ENCODE data around the gene GLDC. TPM values are rescaled to one million over a fixed set of nuclear protein-coding genes. Genes with fewer than 3 reads are reported as not detected.

Gene GLDC
- total RNA-seq, 4 donors from 2014 or later, result 1.1 to 21.6 (median 10.2) TPM

DNA sequence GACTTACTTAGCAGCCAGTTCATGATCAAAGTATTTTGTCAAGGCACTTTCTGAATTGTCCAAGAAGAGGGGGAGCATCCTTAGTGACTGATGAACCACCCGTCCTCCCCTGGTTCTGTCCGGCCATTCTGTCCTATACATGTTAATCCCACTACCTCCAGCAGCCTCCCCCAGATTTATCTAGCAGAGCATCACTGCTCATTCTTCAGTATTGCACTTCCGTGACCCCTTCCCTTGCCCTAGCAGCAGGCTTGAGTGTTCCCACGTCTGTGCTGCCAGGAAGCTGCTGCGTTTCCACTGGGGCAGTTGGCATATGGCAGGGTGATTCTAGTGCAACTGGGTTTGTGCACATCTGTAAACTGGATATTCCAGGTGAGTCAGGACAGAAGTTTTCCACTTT lies 4.5 kb downstream of the GLDC start:
- intact Hi-C loops (cut with DNase I), result no loop called here
- H3K27ac ChIP-seq, result no peak overlapping the region
- no peak overlapping the region for H3K4me3 ChIP-seq
- no peaks in the 10 kb centered on the region for H3K9me3 ChIP-seq
- WGBS, 2 donors, result 74 to 86% methylated on average over 5 of the region's 5 CpGs
- peaks cover 14 to 32% (median 17%) of the 10 kb centered on the region in 3 donors for H3K4me1 ChIP-seq
- H3K36me3 ChIP-seq, result no peaks in the 10 kb centered on the region
- peaks cover 0 to 70% (median 0%) of the 10 kb centered on the region in 4 donors for H3K27me3 ChIP-seq
- TF ChIP-seq, protein P1, sequence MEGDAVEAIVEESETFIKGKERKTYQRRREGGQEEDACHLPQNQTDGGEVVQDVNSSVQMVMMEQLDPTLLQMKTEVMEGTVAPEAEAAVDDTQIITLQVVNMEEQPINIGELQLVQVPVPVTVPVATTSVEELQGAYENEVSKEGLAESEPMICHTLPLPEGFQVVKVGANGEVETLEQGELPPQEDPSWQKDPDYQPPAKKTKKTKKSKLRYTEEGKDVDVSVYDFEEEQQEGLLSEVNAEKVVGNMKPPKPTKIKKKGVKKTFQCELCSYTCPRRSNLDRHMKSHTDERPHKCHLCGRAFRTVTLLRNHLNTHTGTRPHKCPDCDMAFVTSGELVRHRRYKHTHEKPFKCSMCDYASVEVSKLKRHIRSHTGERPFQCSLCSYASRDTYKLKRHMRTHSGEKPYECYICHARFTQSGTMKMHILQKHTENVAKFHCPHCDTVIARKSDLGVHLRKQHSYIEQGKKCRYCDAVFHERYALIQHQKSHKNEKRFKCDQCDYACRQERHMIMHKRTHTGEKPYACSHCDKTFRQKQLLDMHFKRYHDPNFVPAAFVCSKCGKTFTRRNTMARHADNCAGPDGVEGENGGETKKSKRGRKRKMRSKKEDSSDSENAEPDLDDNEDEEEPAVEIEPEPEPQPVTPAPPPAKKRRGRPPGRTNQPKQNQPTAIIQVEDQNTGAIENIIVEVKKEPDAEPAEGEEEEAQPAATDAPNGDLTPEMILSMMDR (IDR thresholded peaks at IDR 0.05), result no peak
- no peak for DNase-seq

DNA sequence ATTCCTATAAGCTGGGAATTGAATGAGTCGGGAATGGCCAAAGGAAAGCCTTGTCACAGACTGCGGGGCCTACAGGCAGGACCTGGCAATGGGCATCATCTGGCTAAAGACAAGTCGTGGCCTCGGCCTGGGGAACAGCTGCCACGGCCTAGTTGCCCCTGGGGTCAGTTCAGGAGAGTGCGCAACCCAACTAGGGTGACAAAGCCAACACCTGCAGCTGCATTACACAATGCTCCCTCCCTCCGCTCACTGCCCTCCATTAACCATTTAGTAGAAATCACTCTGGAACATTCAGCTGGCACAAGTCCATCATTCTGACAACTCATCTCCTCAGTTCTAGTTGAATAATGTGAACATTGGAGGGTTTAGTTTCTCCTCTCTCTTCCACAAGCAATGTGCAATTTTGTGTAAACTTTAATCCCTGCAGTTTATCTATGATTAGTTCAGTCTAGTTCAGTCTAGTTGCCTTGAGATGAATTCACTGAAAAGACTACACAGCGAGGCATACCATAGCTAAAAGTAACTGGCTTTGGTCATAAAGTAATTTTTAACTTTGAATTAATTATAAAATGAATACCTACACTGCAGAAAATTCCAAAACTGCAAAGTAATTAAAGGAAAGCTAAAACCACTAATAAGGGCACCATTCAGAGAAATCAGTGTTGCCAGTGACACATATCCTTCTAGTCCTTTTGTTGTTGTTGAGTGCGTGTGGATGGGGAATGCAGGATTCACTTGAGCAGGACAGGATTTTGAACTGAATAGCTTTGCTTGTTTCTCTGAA lies 5.1 kb downstream of the GLDC start:
- no peaks in the 10 kb centered on the region for H3K9me3 ChIP-seq
- peaks cover 0 to 67% (median 0%) of the 10 kb centered on the region in 4 donors for H3K27me3 ChIP-seq
- DNase-seq, result no peak
- no peak for TF ChIP-seq POLR2A (IDR thresholded peaks at IDR 0.05)
- TF ChIP-seq, protein P1 (IDR thresholded peaks at IDR 0.05), result no peak
- H3K4me1 ChIP-seq, result peaks cover 9 to 26% (median 12%) of the 10 kb centered on the region in 3 donors
- no peak overlapping the region for H3K27ac ChIP-seq
- H3K36me3 ChIP-seq, result no peaks in the 10 kb centered on the region
- intact Hi-C loops (cut with DNase I), result no loop called here
- 42 to 63% methylated on average over 8 to 9 of the region's 9 CpGs for WGBS, 2 donors
- H3K4me3 ChIP-seq, result no peak overlapping the region

DNA sequence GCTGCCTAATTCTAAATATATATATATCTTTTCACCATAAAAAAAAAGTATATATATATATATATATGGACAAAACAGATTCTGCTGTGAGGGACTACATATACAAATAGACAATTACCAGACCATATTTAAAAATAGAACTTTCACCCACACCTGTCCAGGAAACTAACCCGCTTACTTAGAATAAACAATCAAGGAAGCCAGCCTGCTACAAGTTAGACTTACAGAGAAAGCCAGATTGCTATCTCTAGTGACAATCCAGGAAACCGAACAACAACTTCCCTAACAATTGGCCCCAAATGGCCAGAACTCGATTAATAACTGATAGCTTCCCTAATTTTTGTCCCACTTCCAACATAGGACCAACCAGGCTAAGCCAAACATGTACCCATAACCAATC lies 5.9 kb downstream of the GLDC start:
- no peak overlapping the region for H3K4me3 ChIP-seq
- peaks cover 0 to 64% (median 0%) of the 10 kb centered on the region in 4 donors for H3K27me3 ChIP-seq
- peaks cover under 1 to 17% (median 7%) of the 10 kb centered on the region in 3 donors for H3K4me1 ChIP-seq
- no peak overlapping the region for H3K27ac ChIP-seq
- 57 to 81% methylated on average over 3 of the region's 3 CpGs for WGBS, 2 donors
- intact Hi-C loops (cut with DNase I), result no loop called here
- no peaks in the 10 kb centered on the region for H3K9me3 ChIP-seq
- TF ChIP-seq POLR2A (IDR thresholded peaks at IDR 0.05), result no peak
- TF ChIP-seq, protein P1 (IDR thresholded peaks at IDR 0.05), result no peak
- H3K36me3 ChIP-seq, result no peaks in the 10 kb centered on the region
- DNase-seq, result no peak

DNA sequence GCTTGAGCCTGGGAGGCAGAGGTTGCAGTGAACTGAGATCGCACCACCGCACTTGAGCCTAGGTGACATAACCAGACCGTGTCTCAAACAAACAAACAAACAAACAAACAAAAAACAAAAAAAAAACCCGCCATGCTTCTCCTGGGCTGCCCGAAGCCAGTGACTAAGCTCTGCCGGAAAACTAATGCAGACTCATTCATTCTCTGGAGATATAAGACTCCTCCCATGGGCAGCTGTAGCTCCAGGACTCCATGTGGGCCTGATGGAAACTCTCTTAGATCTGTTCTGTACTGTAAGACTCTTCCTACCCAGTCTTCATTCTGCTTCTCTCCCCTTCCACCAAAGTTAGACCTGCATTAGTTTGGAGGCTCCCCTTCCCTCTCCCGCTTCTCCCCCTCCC lies 11.1 kb downstream of the GLDC start:
- H3K4me3 ChIP-seq, result no peak overlapping the region
- TF ChIP-seq, protein P1 (IDR thresholded peaks at IDR 0.05), result no peak
- TF ChIP-seq POLR2A (IDR thresholded peaks at IDR 0.05), result no peak
- H3K9me3 ChIP-seq, result no peaks in the 10 kb centered on the region
- intact Hi-C loops (cut with DNase I), result no loop called here
- no peak overlapping the region for H3K27ac ChIP-seq
- H3K4me1 ChIP-seq, result peaks cover 0 to 5% (median 0%) of the 10 kb centered on the region in 3 donors
- peaks cover 0 to 30% (median 0%) of the 10 kb centered on the region in 4 donors for H3K27me3 ChIP-seq
- 74 to 85% methylated on average over 6 to 7 of the region's 7 CpGs for WGBS, 2 donors
- DNase-seq, result no peak
- H3K36me3 ChIP-seq, result no peaks in the 10 kb centered on the region

DNA sequence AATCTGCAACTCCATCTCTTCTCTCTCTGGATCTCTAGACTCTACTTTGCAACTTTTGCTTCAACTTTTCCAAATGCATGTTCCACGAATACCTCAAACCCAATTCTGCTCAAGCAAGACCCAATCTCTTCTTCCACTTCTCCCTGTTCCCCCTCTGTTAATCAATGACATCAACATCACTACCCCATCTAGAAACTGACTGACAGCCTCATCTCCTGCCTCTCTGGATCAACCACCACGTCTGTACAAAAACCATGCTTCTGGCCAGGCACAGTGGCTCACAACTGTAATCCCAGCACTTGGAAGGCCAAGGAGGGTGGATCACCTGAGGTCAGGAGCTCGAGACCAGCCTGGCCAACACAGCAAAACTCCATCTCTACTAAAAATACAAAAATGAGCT lies 12.2 kb downstream of the GLDC start:
- H3K4me3 ChIP-seq, result no peak overlapping the region
- 72 to 93% methylated on average over 3 of the region's 3 CpGs for WGBS, 2 donors
- no peak for DNase-seq
- no peak for TF ChIP-seq POLR2A (IDR thresholded peaks at IDR 0.05)
- TF ChIP-seq, protein P1 (IDR thresholded peaks at IDR 0.05), result no peak
- no peak overlapping the region for H3K27ac ChIP-seq
- intact Hi-C loops (cut with DNase I), result no loop called here
- peaks cover 0 to 13% (median 2%) of the 10 kb centered on the region in 3 donors for H3K4me1 ChIP-seq
- no peaks in the 10 kb centered on the region for H3K36me3 ChIP-seq
- H3K9me3 ChIP-seq, result no peaks in the 10 kb centered on the region
- peaks cover 0 to 31% (median 0%) of the 10 kb centered on the region in 4 donors for H3K27me3 ChIP-seq
